HepG2 (cell line): ENCODE data around the gene FMN2. TPM values are rescaled to one million over a fixed set of nuclear protein-coding genes. Genes with fewer than 3 reads are reported as not detected.

Source experiments
- ATAC-seq: fragments of 200-7000 bp; cut with Tn5 transposase; 3 replicates; pipeline ENCODE4 v1.9.1; 2020; ENCODE audit warnings: mild to moderate bottlenecking, moderate library complexity
- BruUV-seq: library from RNA; stranded (reverse); fragments of 400-500 nt; replicated peaks from 2 replicates; lab custom pipeline; 2021; lab: Mats Ljungman, UMichigan
- CTCF ChIA-PET: fragments of 300-600 bp; formaldehyde crosslinking; extraction: SDS; loops from one replicate; lab custom pipeline; 2021; ENCODE audit warnings: low total read pairs, inconsistent platforms, low intra/inter-chr PET ratio; lab: Yijun Ruan, JAX
- POLR2A ChIA-PET: fragments of 350-600 bp; sonication (Branson Sonifier 250); formaldehyde crosslinking; loops from one replicate; lab custom pipeline; 2020; ENCODE audit warnings: antibody characterized with exemption, inconsistent platforms; lab: Yijun Ruan, JAX
- DNase-seq: peaks from one replicate; pipeline ENCODE4 v3.0.0-alpha.2; 2015; ENCODE audit warnings: low spot score
- FAIRE-seq: peaks from 3 replicates; lab custom pipeline; 2011; peaks lifted over from hg19 to GRCh38; lab: Jason Lieb, UNC
- H2AFZ ChIP-seq: one replicate; pipeline ENCODE4 v1.6.1; 2011; ENCODE audit warnings: low read length, inconsistent platforms
- H3K27ac ChIP-seq: fragments of 300-600 bp; 3 replicates; pipeline ENCODE4 v1.8.0; 2011; ENCODE audit warnings: mixed run types, mild to moderate bottlenecking, mixed read lengths, low read length, inconsistent platforms; ENCODE audit not compliant: insufficient read depth; ENCODE audit errors: extremely low read length
- H3K27me3 ChIP-seq, 2 experiments: fragments of 200-600 bp in 1 of 2; 2 replicates in 1 of 2; 3 replicates in 1 of 2; pipeline versions ENCODE4 v1.6.0 to v1.8.0; 2011; ENCODE audit warnings: low read length in 2 of 2, mild to moderate bottlenecking in 2 of 2, moderate library complexity in 2 of 2, inconsistent platforms in 1 of 2; ENCODE audit not compliant: insufficient read depth in 2 of 2, control insufficient read depth in 1 of 2
- H3K36me3 ChIP-seq, 2 experiments: fragments of 200-600 bp in 1 of 2; replicated peaks in 1 of 2; 2 replicates in 1 of 2; 3 replicates in 1 of 2; pipeline versions ENCODE4 v1.5.1 to v1.8.0; 2011; ENCODE audit warnings: low read length in 2 of 2, inconsistent platforms in 1 of 2; ENCODE audit not compliant: insufficient read depth in 2 of 2, control insufficient read depth in 1 of 2
- H3K4me1 ChIP-seq: 2 replicates; pipeline ENCODE4 v1.5.1; 2012; ENCODE audit warnings: low read length, inconsistent platforms; ENCODE audit not compliant: insufficient read depth
- H3K4me2 ChIP-seq: 2 replicates; pipeline ENCODE4 v1.6.0; 2011; ENCODE audit warnings: low read depth, low read length, inconsistent platforms
- H3K4me3 ChIP-seq, 3 experiments: fragments of 200-600 bp in 1 of 3; sonication (generic), shearing (Covaris generic) in 1 of 3; replicated peaks in 1 of 3; 2 replicates each; pipeline ENCODE4 v1.5.1; 2011 to 2016; ENCODE audit warnings: low read length in 3 of 3, inconsistent platforms in 2 of 3, low read depth in 2 of 3, mild to moderate bottlenecking in 2 of 3, control low read depth in 1 of 3, mixed read lengths in 1 of 3; ENCODE audit not compliant: insufficient read depth in 1 of 3
- H3K79me2 ChIP-seq: one replicate; pipeline ENCODE4 v1.6.1; 2011; ENCODE audit warnings: low read length, inconsistent platforms; ENCODE audit not compliant: insufficient read depth
- H3K9ac ChIP-seq: 2 replicates; pipeline ENCODE4 v1.6.0; 2011; ENCODE audit warnings: mild to moderate bottlenecking, low read depth, low read length, inconsistent platforms; ENCODE audit not compliant: insufficient read depth
- H3K9me3 ChIP-seq: 2 replicates; pipeline ENCODE4 v1.5.1; 2012; ENCODE audit warnings: mild to moderate bottlenecking, low read length
- H4K20me1 ChIP-seq: 2 replicates; pipeline ENCODE4 v1.6.0; 2011; ENCODE audit warnings: inconsistent platforms, mild to moderate bottlenecking, low read length, moderate library complexity; ENCODE audit not compliant: insufficient read depth
- CEBPG ChIP-seq: IDR thresholded peaks from 2 replicates; pipeline ENCODE4 v1.6.1; 2016
- EZH2 ChIP-seq: conservative IDR thresholded peaks from 2 replicates; pipeline ENCODE4 v1.6.1; 2012; ENCODE audit warnings: mild to moderate bottlenecking, low read depth, low read length, moderate library complexity
- ISX ChIP-seq: sonication (generic); formaldehyde crosslinking; conservative IDR thresholded peaks from 2 replicates; pipeline ENCODE4 v1.5.0; 2020; ENCODE audit warnings: missing genetic modification reagents
- KAT7 ChIP-seq: IDR thresholded peaks from 2 replicates; pipeline ENCODE4 v1.6.1; 2018; ENCODE audit warnings: borderline replicate concordance, missing compliant biosample characterization
- KIAA2018 ChIP-seq: sonication (generic); formaldehyde crosslinking; IDR thresholded peaks from 2 replicates; pipeline ENCODE4 v1.5.0; 2020; ENCODE audit warnings: mild to moderate bottlenecking, missing genetic modification reagents, borderline replicate concordance
- MYPOP ChIP-seq: sonication (generic); formaldehyde crosslinking; IDR thresholded peaks from 2 replicates; pipeline ENCODE4 v1.8.1; 2023; ENCODE audit warnings: mild to moderate bottlenecking, moderate library complexity, missing genetic modification reagents
- NCOR1 ChIP-seq: fragments of 200-600 bp; sonication (generic); IDR thresholded peaks from 2 replicates; pipeline ENCODE4 v1.7.0; 2017; ENCODE audit warnings: antibody characterized with exemption, low read length, borderline replicate concordance
- TCF7L2 ChIP-seq: IDR thresholded peaks from 2 replicates; pipeline ENCODE4 v1.6.1; 2011; ENCODE audit warnings: mild to moderate bottlenecking, low read depth, low read length, moderate library complexity
- THAP7 ChIP-seq: sonication (generic); formaldehyde crosslinking; IDR thresholded peaks from 2 replicates; pipeline ENCODE4 v1.8.1; 2023; ENCODE audit warnings: mild to moderate bottlenecking, missing genetic modification reagents
- TOPORS ChIP-seq: sonication (generic); formaldehyde crosslinking; IDR thresholded peaks from 2 replicates; pipeline ENCODE4 v1.8.0; 2023; ENCODE audit warnings: mild to moderate bottlenecking, missing genetic modification reagents
- ZNF512 ChIP-seq: sonication (generic); formaldehyde crosslinking; IDR thresholded peaks from 2 replicates; pipeline ENCODE4 v1.4.0; 2020; ENCODE audit warnings: mild to moderate bottlenecking, missing genetic modification reagents
- ZNF839 ChIP-seq: sonication (generic); formaldehyde crosslinking; IDR thresholded peaks from 2 replicates; pipeline ENCODE4 v1.4.0; 2020; ENCODE audit warnings: missing genetic modification reagents, mild to moderate bottlenecking, borderline replicate concordance
- ZNF841 ChIP-seq: sonication (generic); formaldehyde crosslinking; IDR thresholded peaks from 2 replicates; pipeline ENCODE4 v1.8.1; 2023; ENCODE audit warnings: missing genetic modification reagents, borderline replicate concordance
- WGBS: methylation state at CpG from one replicate; pipeline ENCODE4 v1.1.6; 2017; ENCODE audit warnings: low lambda C conversion rate; 5-methylcytosine and 5-hydroxymethylcytosine counted together
- in situ Hi-C: cut with HindIII; loops from 2 replicates; pipeline ENCODE4 v1.10.0; 2017; ENCODE audit warnings: low pct_unique_long_range_greater_than_20kb; ENCODE audit not compliant: extremely low pct_ligation_motif_present
- intact Hi-C: fragments of 100-400 bp; cut with micrococcal nuclease; formaldehyde crosslinking; loops from one replicate; pipeline ENCODE4 v1.10.0; 2022; ENCODE audit not compliant: unreplicated experiment
- polyA plus RNA-seq, 8 experiments: library from polyadenylated mRNA; depleted of rRNA in 3 of 8; stranded (reverse) in 7 of 8; unstranded in 1 of 8; fragments of >200 nt; fragmentation: Illumina TruSeq in 4 of 8; extraction: Trizol in 4 of 8; gene quantifications; 2 replicates each; pipeline versions ENCODE4 v1.2.1 to v1.2.3, GENCODE V29; 2011 to 2016; ENCODE audit warnings: low read depth in 4 of 8, missing spikeins in 1 of 8, mixed read lengths in 1 of 8; ENCODE audit not compliant: insufficient read depth in 1 of 8
- total RNA-seq, 5 experiments: library from RNA; depleted of rRNA; stranded (reverse); fragments of >200 nt; fragmentation: Illumina TruSeq; extraction: Trizol; gene quantifications; 2 replicates each; pipeline ENCODE4 v1.2.3, GENCODE V29; 2016; ENCODE audit warnings: low read depth in 1 of 5

Gene FMN2
- total and polyA plus RNA-seq, 2 of the 13 experiments (the other 11 are each of a cell fraction or from before 2014, with no cell fraction given), result not detected

GRCh38 chr1:240090957-240091600, 604 bp upstream of the FMN2 start:
- Histone ChIP-seq H3K4me3 (no peak overlapping the region), H3K27me3 (peaks cover 0 to 21% of the 10 kb centered on the region in 2 experiments; a peak in 2 of 5 replicates), H3K79me2 (no peaks in the 10 kb centered on the region), H3K9me3 (no peaks in the 10 kb centered on the region), H3K4me1 (no peaks in the 10 kb centered on the region), H3K4me2 (peak overlapping the region; percentile 36; the same call in 1 of the 2 replicates), H2AFZ (no peak overlapping the region), H4K20me1 (no peaks in the 10 kb centered on the region), H3K27ac (no peak overlapping the region), H3K36me3 (no peaks in the 10 kb centered on the region), H3K9ac (no peak overlapping the region)
- no peak for DNase-seq
- no TSS peak for BruUV-seq
- FAIRE-seq, result no peak
- WGBS, result 3% methylated on average over 5 of the region's 5 CpGs
- intact Hi-C loops, result no loop called here
- POLR2A ChIA-PET, result no interaction called here
- ATAC-seq, result no peak; the same call in 2 of the 3 replicates
- in situ Hi-C loops, result no loop called here
- CTCF ChIA-PET, result no interaction called here
- no peak for TF ChIP-seq MYPOP (CRISPR knock-in tag)
- no peak for TF ChIP-seq ZNF839
- TF ChIP-seq THAP7, result no peak
- TF ChIP-seq ZNF512 (CRISPR knock-in tag), result no peak
- TF ChIP-seq ZNF841 (CRISPR knock-in tag), result no peak
- TF ChIP-seq CEBPG, result no peak
- no peak for TF ChIP-seq EZH2
- TF ChIP-seq KAT7 (CRISPR knock-in tag), result no peak
- no peak for TF ChIP-seq KIAA2018 (CRISPR knock-in tag)
- no peak for TF ChIP-seq TOPORS (CRISPR knock-in tag)
- no peak for TF ChIP-seq TCF7L2
- TF ChIP-seq NCOR1, result no peak
- TF ChIP-seq ISX (CRISPR knock-in tag), result no peak
